Measurements from ENCODE around the gene FGD5. TPM values are rescaled to one million over a fixed set of nuclear protein-coding genes. Genes with fewer than 3 reads are reported as not detected.

FGD5 gene
- total and polyA plus RNA-seq, 2 experiments from 2014 or later = 7.4 to 12.2 TPM

- no peaks in the 10 kb centered on the region for H4K20me1 ChIP-seq (replicated peaks; ENCODE audit: insufficient read depth)
- no peak overlapping the region for H3K27ac Mint-ChIP-seq
- H3K9me2 ChIP-seq (ENCODE audit: insufficient read depth) = no peaks in the 10 kb centered on the region
- no peak overlapping the region for H3K27ac ChIP-seq (ENCODE audit: low read depth)
- H3K4me1 Mint-ChIP-seq = peaks cover 38% of the 10 kb centered on the region
- no peaks in the 10 kb centered on the region for H3K36me3 ChIP-seq (ENCODE audit: insufficient read depth)
- H3K27me3 Mint-ChIP-seq (ENCODE audit: insufficient read depth, low read depth, poor library complexity) = peaks cover 18% of the 10 kb centered on the region
- H3K4me1 ChIP-seq (ENCODE audit: insufficient read depth) = peaks cover 3% of the 10 kb centered on the region; the same call in 1 of the 2 replicates
- no peaks in the 10 kb centered on the region for H3F3A ChIP-seq (replicated peaks; ENCODE audit: low read depth)
- no peaks in the 10 kb centered on the region for H3K9me3 Mint-ChIP-seq
- ATAC-seq (no peak), DNase-seq (ENCODE audit: low spot score) (no peak)
- no peaks in the 10 kb centered on the region for H3K27me3 ChIP-seq (ENCODE audit: insufficient read depth)
- TF ChIP-seq EZH2 (IDR thresholded peaks at IDR 0.05; ENCODE audit: low read depth, unreplicated experiment) (no peak), STAT1 (IDR thresholded peaks at IDR 0.05; ENCODE audit: unreplicated experiment) (no peak), NANOG (IDR thresholded peaks at IDR 0.05; ENCODE audit: borderline replicate concordance) (no peak), REST (IDR thresholded peaks at IDR 0.05; ENCODE audit: unreplicated experiment) (no peak), ZNF462 (CRISPR knock-in tag; IDR thresholded peaks at IDR 0.05) (no peak), EZH2phosphoT487 (IDR thresholded peaks at IDR 0.05; ENCODE audit: unreplicated experiment) (no peak), ZNF331 (CRISPR knock-in tag; IDR thresholded peaks at IDR 0.05; ENCODE audit: low read depth) (no peak), ETS1 (IDR thresholded peaks at IDR 0.05) (no peak), JUNB (IDR thresholded peaks at IDR 0.05; ENCODE audit: unreplicated experiment) (no peak), ZNF114 (CRISPR knock-in tag; IDR thresholded peaks at IDR 0.05) (no peak), CREB1 (CRISPR knock-in tag; IDR thresholded peaks at IDR 0.05; ENCODE audit: low read depth) (no peak), CTCF (conservative IDR thresholded peaks at IDR 0.05; ENCODE audit: low read depth in 2 of 2) (no peak), POLR2AphosphoS5 (IDR thresholded peaks at IDR 0.05; ENCODE audit: low read depth) (no peak)
- H3K4me3 ChIP-seq = no peak overlapping the region
- H3K36me3 Mint-ChIP-seq (ENCODE audit: low read depth) = no peaks in the 10 kb centered on the region
- H3K4me3 Mint-ChIP-seq = no peak overlapping the region
- H3K4me2 ChIP-seq = no peak overlapping the region
- no peaks in the 10 kb centered on the region for H3K79me2 ChIP-seq (replicated peaks; ENCODE audit: insufficient read depth)
- no peak overlapping the region for H2AFZ ChIP-seq
These were observed 44.0 kb downstream of the FGD5 start for GRCh38 chr3:14862661-14863230.
